ENCODE measurements around the gene NKRF. TPM values are rescaled to one million over a fixed set of nuclear protein-coding genes. Genes with fewer than 3 reads are reported as not detected.

NKRF gene
- total RNA-seq, 2 experiments from 2014 or later: 22.3 to 23.5 TPM

GRCh38 chrX:119635179-119635578, 29.0 kb upstream of the NKRF start:
- DNase-seq (no peak), ATAC-seq (no peak)
- ChIA-PET POLR2A (interaction anchor here (0.7 kb wide), 1 partner anchor 19 kb away, joined by 3 read pairs; no protein-coding TSS in a partner anchor), CTCF (no interaction called here)
- Mint-ChIP-seq H3K4me1 (ENCODE audit: low read depth) (peaks cover 36% of the 10 kb centered on the region), H3K9me3 (no peaks in the 10 kb centered on the region), H3K27ac (peak overlapping the region; percentile 60), H3K27me3 (no peaks in the 10 kb centered on the region), H3K36me3 (ENCODE audit: low read depth) (peaks cover 58% of the 10 kb centered on the region), H3K4me3 (no peak overlapping the region)
- no peak for TF ChIP-seq CTCF (IDR thresholded peaks at IDR 0.05)
- intact Hi-C loops (cut with micrococcal nuclease): no loop called here

- POLR2A ChIA-PET: interaction anchor here (1.0 kb wide), 1 partner anchor 10 kb away, joined by 3 read pairs; no protein-coding TSS in a partner anchor
- Mint-ChIP-seq H3K4me1 (ENCODE audit: low read depth) (no peaks in the 10 kb centered on the region), H3K9me3 (no peaks in the 10 kb centered on the region), H3K27me3 (no peaks in the 10 kb centered on the region), H3K4me3 (no peak overlapping the region), H3K27ac (no peak overlapping the region), H3K36me3 (ENCODE audit: low read depth) (peaks cover 19% of the 10 kb centered on the region)
- CTCF ChIA-PET: interaction anchor here (1.6 to 2.2 kb wide), 2 partner anchors 16 to 104 kb away, joined by 4 to 5 read pairs; no protein-coding TSS in a partner anchor
- ATAC-seq (no peak), DNase-seq (no peak)
- intact Hi-C loops (cut with micrococcal nuclease): no loop called here
- TF ChIP-seq CTCF (IDR thresholded peaks at IDR 0.05): no peak
Measured at GRCh38 chrX:119625843-119626242, 19.6 kb upstream of the NKRF start.

GRCh38 chrX:119624951-119625668, 18.9 kb upstream of the NKRF start:
- Mint-ChIP-seq H3K27ac (peak overlapping the region; percentile 66), H3K4me1 (ENCODE audit: low read depth) (no peaks in the 10 kb centered on the region), H3K27me3 (no peaks in the 10 kb centered on the region), H3K4me3 (no peak overlapping the region), H3K9me3 (no peaks in the 10 kb centered on the region), H3K36me3 (ENCODE audit: low read depth) (peaks cover 19% of the 10 kb centered on the region)
- no peak for ATAC-seq
- intact Hi-C loops (cut with micrococcal nuclease): no loop called here
- no peak for DNase-seq
- ChIA-PET CTCF (interaction anchor here (1.6 to 2.2 kb wide), 2 partner anchors 15 to 105 kb away, joined by 4 to 5 read pairs; no protein-coding TSS in a partner anchor), POLR2A (no interaction called here)
- TF ChIP-seq CTCF (IDR thresholded peaks at IDR 0.05): no peak

- ATAC-seq (no peak), DNase-seq (no peak)
- Mint-ChIP-seq H3K9me3 (no peaks in the 10 kb centered on the region), H3K27me3 (no peaks in the 10 kb centered on the region), H3K4me3 (no peak overlapping the region), H3K36me3 (ENCODE audit: low read depth) (peaks cover 17% of the 10 kb centered on the region), H3K4me1 (ENCODE audit: low read depth) (peaks cover 2% of the 10 kb centered on the region), H3K27ac (no peak overlapping the region)
- no peak for TF ChIP-seq CTCF (IDR thresholded peaks at IDR 0.05)
- ChIA-PET POLR2A (no interaction called here), CTCF (interaction anchor here (2.2 kb wide), 1 partner anchor 14 kb away, joined by 5 read pairs; no protein-coding TSS in a partner anchor)
- intact Hi-C loops (cut with micrococcal nuclease): no loop called here
Measured at GRCh38 chrX:119624417-119624816, 18.2 kb upstream of the NKRF start.
